ENCODE results near the gene MATN1. TPM values are rescaled to one million over a fixed set of nuclear protein-coding genes. Genes with fewer than 3 reads are reported as not detected.

MATN1 gene
- total and polyA plus RNA-seq, 2 experiments from 2014 or later: 0.47 to 3.7 TPM

DNA sequence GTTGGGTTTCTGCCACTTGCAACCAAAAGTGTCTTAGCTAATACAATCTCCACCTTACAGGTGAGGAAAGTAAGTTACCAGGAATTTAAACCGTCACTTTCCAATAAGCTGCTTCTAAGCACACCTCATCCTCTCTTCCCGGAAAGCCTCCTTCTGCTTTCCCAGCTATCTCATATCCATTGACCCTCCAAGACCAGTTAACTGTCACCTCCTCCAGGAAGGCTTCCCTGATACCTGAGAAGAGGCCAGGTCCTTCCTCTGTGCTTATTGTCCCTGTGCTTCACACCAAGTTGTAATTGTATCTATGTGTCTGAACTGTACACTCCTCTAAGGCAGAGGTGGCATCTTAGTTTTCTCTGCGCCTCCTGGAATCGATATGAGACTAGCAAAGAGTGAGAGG, 11.2 kb upstream of the MATN1 start:
- Histone ChIP-seq H3K9me3 (ENCODE audit: low read depth) (no peaks in the 10 kb centered on the region), H3K27me3 (no peaks in the 10 kb centered on the region), H3K4me1 (ENCODE audit: insufficient read depth) (no peaks in the 10 kb centered on the region), H3K27ac (no peak overlapping the region), H3K36me3 (replicated peaks; ENCODE audit: insufficient read depth, low read depth) (no peaks in the 10 kb centered on the region), H3K9me2 (replicated peaks; ENCODE audit: insufficient read depth) (no peaks in the 10 kb centered on the region), H2AFZ (no peak overlapping the region), H3K4me2 (no peak overlapping the region), H4K20me1 (ENCODE audit: insufficient read depth, poor library complexity, severe bottlenecking) (no peaks in the 10 kb centered on the region), H3K4me3 (no peak overlapping the region), H3K79me2 (no peaks in the 10 kb centered on the region)
- WGBS (ENCODE audit: low lambda C conversion rate, missing lambda C conversion rate): 90% methylated on average over 4 of the region's 4 CpGs
- no peak for TF ChIP-seq EZH2phosphoT487 (IDR thresholded peaks at IDR 0.05; ENCODE audit: low read depth, severe bottlenecking, unreplicated experiment)
- TF ChIP-seq, protein P1, sequence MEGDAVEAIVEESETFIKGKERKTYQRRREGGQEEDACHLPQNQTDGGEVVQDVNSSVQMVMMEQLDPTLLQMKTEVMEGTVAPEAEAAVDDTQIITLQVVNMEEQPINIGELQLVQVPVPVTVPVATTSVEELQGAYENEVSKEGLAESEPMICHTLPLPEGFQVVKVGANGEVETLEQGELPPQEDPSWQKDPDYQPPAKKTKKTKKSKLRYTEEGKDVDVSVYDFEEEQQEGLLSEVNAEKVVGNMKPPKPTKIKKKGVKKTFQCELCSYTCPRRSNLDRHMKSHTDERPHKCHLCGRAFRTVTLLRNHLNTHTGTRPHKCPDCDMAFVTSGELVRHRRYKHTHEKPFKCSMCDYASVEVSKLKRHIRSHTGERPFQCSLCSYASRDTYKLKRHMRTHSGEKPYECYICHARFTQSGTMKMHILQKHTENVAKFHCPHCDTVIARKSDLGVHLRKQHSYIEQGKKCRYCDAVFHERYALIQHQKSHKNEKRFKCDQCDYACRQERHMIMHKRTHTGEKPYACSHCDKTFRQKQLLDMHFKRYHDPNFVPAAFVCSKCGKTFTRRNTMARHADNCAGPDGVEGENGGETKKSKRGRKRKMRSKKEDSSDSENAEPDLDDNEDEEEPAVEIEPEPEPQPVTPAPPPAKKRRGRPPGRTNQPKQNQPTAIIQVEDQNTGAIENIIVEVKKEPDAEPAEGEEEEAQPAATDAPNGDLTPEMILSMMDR (IDR thresholded peaks at IDR 0.05; ENCODE audit: poor library complexity): no peak
- no peak for TF ChIP-seq EZH2 (IDR thresholded peaks at IDR 0.05; ENCODE audit: borderline replicate concordance)
- no peak for DNase-seq (ENCODE audit: low spot score)

DNA sequence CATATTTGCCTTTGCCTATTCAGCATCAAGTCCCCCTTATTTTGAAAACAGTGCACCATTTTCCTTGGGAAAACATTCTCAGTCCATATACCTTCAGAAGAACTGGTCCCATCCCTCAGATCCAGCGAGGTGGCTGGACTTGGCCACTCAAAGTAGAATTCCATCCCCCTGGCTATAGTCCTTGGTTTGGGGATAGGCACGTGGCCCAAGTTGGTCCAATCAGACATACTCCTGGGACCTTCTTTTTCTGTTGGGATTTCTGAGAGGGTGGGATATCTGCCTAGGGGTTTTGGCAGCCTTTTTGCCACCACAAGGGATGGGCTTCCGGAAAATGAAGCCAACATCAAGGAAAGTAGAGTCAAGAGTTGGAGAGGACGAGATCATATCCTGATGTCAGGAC, 10.7 kb upstream of the MATN1 start:
- Histone ChIP-seq H4K20me1 (ENCODE audit: insufficient read depth, poor library complexity, severe bottlenecking) (no peaks in the 10 kb centered on the region), H3K27me3 (no peaks in the 10 kb centered on the region), H3K9me2 (replicated peaks; ENCODE audit: insufficient read depth) (no peaks in the 10 kb centered on the region), H3K4me3 (no peak overlapping the region), H3K36me3 (replicated peaks; ENCODE audit: insufficient read depth, low read depth) (no peaks in the 10 kb centered on the region), H3K79me2 (no peaks in the 10 kb centered on the region), H2AFZ (no peak overlapping the region), H3K27ac (no peak overlapping the region), H3K4me1 (ENCODE audit: insufficient read depth) (no peaks in the 10 kb centered on the region), H3K4me2 (no peak overlapping the region), H3K9me3 (ENCODE audit: low read depth) (no peaks in the 10 kb centered on the region)
- WGBS (ENCODE audit: low lambda C conversion rate, missing lambda C conversion rate): 96% methylated on average over 4 of the region's 4 CpGs
- no peak for TF ChIP-seq EZH2 (IDR thresholded peaks at IDR 0.05; ENCODE audit: borderline replicate concordance)
- no peak for TF ChIP-seq EZH2phosphoT487 (IDR thresholded peaks at IDR 0.05; ENCODE audit: low read depth, severe bottlenecking, unreplicated experiment)
- TF ChIP-seq, protein P1 (IDR thresholded peaks at IDR 0.05; ENCODE audit: poor library complexity): no peak
- no peak for DNase-seq (ENCODE audit: low spot score)

DNA sequence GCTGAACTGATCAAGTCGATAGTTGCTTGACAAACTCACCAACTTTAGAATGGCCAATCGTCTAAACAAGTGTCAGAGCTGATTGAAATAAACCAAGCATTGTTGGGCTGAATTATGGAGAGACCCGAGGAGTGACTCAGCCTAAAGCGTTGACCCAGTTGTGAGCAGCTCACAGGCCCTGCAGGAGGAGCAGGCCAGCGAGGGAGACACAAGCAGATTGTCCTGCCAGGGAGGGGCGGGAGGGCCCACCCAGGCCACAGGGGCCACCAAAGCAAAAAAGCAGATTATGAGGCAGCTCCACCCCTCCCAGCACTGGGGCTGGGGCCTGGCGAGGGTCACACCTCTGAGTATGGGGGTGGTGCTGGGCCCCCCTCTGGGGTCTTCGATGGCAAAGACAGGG, 10.1 kb upstream of the MATN1 start:
- WGBS (ENCODE audit: low lambda C conversion rate, missing lambda C conversion rate): 82% methylated on average over 8 of the region's 8 CpGs
- TF ChIP-seq EZH2 (IDR thresholded peaks at IDR 0.05; ENCODE audit: borderline replicate concordance): no peak
- TF ChIP-seq, protein P1 (IDR thresholded peaks at IDR 0.05; ENCODE audit: poor library complexity): no peak
- no peak for TF ChIP-seq EZH2phosphoT487 (IDR thresholded peaks at IDR 0.05; ENCODE audit: low read depth, severe bottlenecking, unreplicated experiment)
- H3K9me2 ChIP-seq (replicated peaks; ENCODE audit: insufficient read depth): no peaks in the 10 kb centered on the region

More for the DNA sequence above, 10.1 kb upstream of the MATN1 start:
- H4K20me1 ChIP-seq (ENCODE audit: insufficient read depth, poor library complexity, severe bottlenecking): no peaks in the 10 kb centered on the region
- H3K4me1 ChIP-seq (ENCODE audit: insufficient read depth): no peaks in the 10 kb centered on the region
- H3K4me2 ChIP-seq: no peak overlapping the region
- DNase-seq (ENCODE audit: low spot score): no peak
- H3K4me3 ChIP-seq: no peak overlapping the region
- no peaks in the 10 kb centered on the region for H3K79me2 ChIP-seq
- no peaks in the 10 kb centered on the region for H3K36me3 ChIP-seq (replicated peaks; ENCODE audit: insufficient read depth, low read depth)
- H2AFZ ChIP-seq: no peak overlapping the region
- H3K9me3 ChIP-seq (ENCODE audit: low read depth): no peaks in the 10 kb centered on the region
- H3K27me3 ChIP-seq: no peaks in the 10 kb centered on the region
- H3K27ac ChIP-seq: no peak overlapping the region
